Activated CD8-positive, alpha-beta T cell treated with anti-CD3 and anti-CD28 coated beads, Interleukin-2, amount 10 ng/mL, durations not matched to agents 7 days and 5 days (primary cell): ENCODE measurements around the gene NRARP. TPM values are rescaled to one million over a fixed set of nuclear protein-coding genes. Genes with fewer than 3 reads are reported as not detected.
A peak's percentile ranks its signal among the peaks of the same experiment; 100 is the strongest.

Experiments
- ATAC-seq: fragments of 150-1000 bp; cut with Tn5 transposase; one replicate; pipeline ENCODE4 v1.10.0; 2021; ENCODE audit warnings: moderate library complexity
- CTCF ChIA-PET: fragments of 350-600 bp; sonication (Branson Sonifier 250); formaldehyde crosslinking; loops from one replicate; lab custom pipeline; 2021; ENCODE audit warnings: antibody characterized with exemption; lab: Charles Lee
- POLR2A ChIA-PET: fragments of 350-600 bp; sonication (Branson Sonifier 250); formaldehyde crosslinking; loops from one replicate; lab custom pipeline; 2021; ENCODE audit warnings: antibody characterized with exemption; lab: Charles Lee
- DNase-seq: peaks from one replicate; pipeline ENCODE4 v3.0.0-alpha.2; 2020
- H3K27ac Mint-ChIP-seq: one replicate; pipeline ENCODE4 v1.8.0; 2021; ENCODE audit warnings: mild to moderate bottlenecking, mixed read lengths
- H3K27me3 Mint-ChIP-seq: one replicate; pipeline ENCODE4 v1.8.0; 2021; ENCODE audit warnings: low read depth, mixed read lengths
- H3K36me3 Mint-ChIP-seq: one replicate; pipeline ENCODE4 v1.8.0; 2021; ENCODE audit warnings: low read depth, mixed read lengths
- H3K4me1 Mint-ChIP-seq: one replicate; pipeline ENCODE4 v1.8.0; 2021; ENCODE audit warnings: low read depth, mixed read lengths
- H3K4me3 Mint-ChIP-seq: one replicate; pipeline ENCODE4 v1.8.0; 2021; ENCODE audit warnings: mild to moderate bottlenecking, mixed read lengths
- H3K9me3 Mint-ChIP-seq: one replicate; pipeline ENCODE4 v1.8.0; 2022; ENCODE audit warnings: mixed read lengths; ENCODE audit not compliant: insufficient read depth
- total RNA-seq, 2 experiments: library from RNA; stranded (reverse); gene quantifications; one replicate each; pipeline ENCODE4 v1.2.3, GENCODE V29; 2021

Gene NRARP
- total RNA-seq, 2 experiments from 2014 or later, result 1.4 to 1.5 TPM

DNA sequence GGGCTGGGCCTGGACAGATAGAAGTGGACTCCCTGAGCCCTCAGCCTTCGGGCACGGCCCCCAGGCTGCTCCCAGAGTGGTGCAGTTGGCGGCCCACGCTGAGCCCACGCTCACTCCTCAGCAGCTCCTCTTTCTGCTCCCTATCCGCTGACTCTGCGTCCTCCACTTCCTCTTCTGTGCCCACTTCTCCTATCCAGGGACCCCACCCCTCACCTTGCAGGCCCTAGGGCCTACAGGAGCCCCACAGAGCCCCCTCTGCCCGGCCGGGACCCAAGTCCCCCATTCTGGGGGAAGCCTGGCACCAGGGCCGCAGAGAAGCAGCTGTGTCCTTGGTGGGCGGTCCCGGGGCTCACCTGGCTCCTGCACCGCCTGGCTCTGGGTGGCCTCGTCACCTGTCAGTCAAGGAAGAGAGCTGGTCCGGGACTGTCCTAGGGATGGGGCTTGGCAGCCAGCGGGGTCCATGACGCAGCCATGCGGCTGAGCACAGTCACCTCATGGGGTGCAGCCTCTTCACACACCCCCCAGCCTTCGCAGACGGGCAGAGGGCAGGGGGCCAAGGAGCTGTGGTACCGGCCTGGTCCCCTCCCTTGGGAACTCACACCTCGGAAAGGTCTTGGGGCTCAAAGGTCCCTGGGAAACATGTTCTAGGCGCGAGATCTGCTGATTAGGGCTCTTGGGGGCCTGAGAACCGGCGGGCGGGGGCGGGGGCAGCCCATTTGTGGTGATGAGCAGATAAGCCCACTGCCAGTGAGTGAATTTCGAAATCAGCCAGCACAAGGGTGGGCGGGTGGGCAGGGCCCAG, 5.4 kb upstream of the NRARP start:
- Mint-ChIP-seq H3K27me3 (no peaks in the 10 kb centered on the region), H3K27ac (no peak overlapping the region), H3K9me3 (no peaks in the 10 kb centered on the region), H3K36me3 (no peaks in the 10 kb centered on the region), H3K4me1 (peaks cover 22% of the 10 kb centered on the region), H3K4me3 (no peak overlapping the region)
- POLR2A ChIA-PET, result interaction anchor here (1.0 kb wide), 1 partner anchor 9 kb away, joined by 3 read pairs; no protein-coding TSS in a partner anchor
- ATAC-seq (no peak), DNase-seq (no peak)
- CTCF ChIA-PET, result interaction anchor here (1.5 kb wide), 1 partner anchor 13 kb away, joined by 3 read pairs; no protein-coding TSS in a partner anchor

- DNase-seq, result no peak
- no peaks in the 10 kb centered on the region for H3K36me3 Mint-ChIP-seq
- no peaks in the 10 kb centered on the region for H3K27me3 Mint-ChIP-seq
- H3K4me3 Mint-ChIP-seq, result no peak overlapping the region
- no peak for ATAC-seq
- ChIA-PET POLR2A (no interaction called here), CTCF (interaction anchor here (1.5 kb wide), 2 partner anchors 14 to 20 kb away, joined by 3 read pairs; no protein-coding TSS in a partner anchor)
- H3K9me3 Mint-ChIP-seq, result no peaks in the 10 kb centered on the region
- no peak overlapping the region for H3K27ac Mint-ChIP-seq
- H3K4me1 Mint-ChIP-seq, result peaks cover 22% of the 10 kb centered on the region
Measured at GRCh38 chr9:137306850-137307254, 4.8 kb upstream of the NRARP start.

GRCh38 chr9:137306066-137306849, 4.2 kb upstream of the NRARP start:
- Mint-ChIP-seq H3K36me3 (no peaks in the 10 kb centered on the region), H3K27me3 (peaks cover 3% of the 10 kb centered on the region), H3K27ac (peak overlapping the region; percentile 81), H3K4me1 (peaks cover 25% of the 10 kb centered on the region), H3K4me3 (no peak overlapping the region), H3K9me3 (no peaks in the 10 kb centered on the region)
- ATAC-seq (no peak), DNase-seq (peak; percentile 37)
- ChIA-PET POLR2A (no interaction called here), CTCF (interaction anchor here (1.5 kb wide), 1 partner anchor 19 kb away, joined by 3 read pairs; no protein-coding TSS in a partner anchor)

GRCh38 chr9:137305798-137306065, 3.7 kb upstream of the NRARP start:
- POLR2A ChIA-PET, result no interaction called here

DNA sequence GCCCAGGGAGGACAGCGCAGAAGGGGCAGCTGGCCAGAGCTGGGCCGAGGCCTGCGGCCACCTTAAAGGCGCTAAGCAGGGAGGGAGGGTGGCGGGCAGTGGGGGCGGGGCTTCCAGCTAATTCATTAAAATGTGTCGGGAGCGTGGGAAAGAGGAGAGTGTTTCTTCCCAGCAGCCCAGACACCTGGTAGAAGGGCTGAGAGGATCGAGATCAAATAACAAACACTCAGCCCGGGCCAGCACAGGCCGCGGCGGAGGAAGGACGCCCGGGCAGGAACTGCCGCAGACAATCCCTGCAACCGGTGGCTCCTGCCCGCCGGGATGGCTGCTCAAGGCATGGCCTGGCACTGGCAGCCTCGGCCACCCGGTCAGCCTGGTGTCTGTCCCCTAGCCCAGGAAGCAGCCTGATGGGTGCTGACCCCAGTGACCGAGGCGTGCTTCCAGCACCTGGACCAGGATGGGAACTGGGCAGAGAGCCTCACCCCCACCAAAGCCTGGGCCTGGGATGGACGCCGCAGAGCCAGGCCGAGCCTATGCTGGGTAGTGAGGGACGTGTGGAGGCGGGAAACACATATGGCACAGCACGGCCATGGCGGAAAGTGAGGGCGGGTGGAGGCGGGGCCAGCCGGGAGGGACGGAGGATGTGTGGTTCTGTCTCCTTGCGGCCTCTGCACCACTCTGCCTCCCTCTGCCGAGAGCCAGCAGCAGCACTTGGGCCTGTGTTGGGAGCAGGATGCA, 3.2 kb upstream of the NRARP start:
- Mint-ChIP-seq H3K4me1 (peaks cover 28% of the 10 kb centered on the region), H3K27me3 (peaks cover 6% of the 10 kb centered on the region), H3K36me3 (no peaks in the 10 kb centered on the region), H3K27ac (peak overlapping the region; percentile 81), H3K9me3 (no peaks in the 10 kb centered on the region), H3K4me3 (no peak overlapping the region)
- ChIA-PET POLR2A (no interaction called here), CTCF (interaction anchor here (1.5 kb wide), 1 partner anchor 18 kb away, joined by 3 read pairs; no protein-coding TSS in a partner anchor)
- DNase-seq (peak; percentile 85), ATAC-seq (peak; percentile 59)

More at GRCh38 chr9:137305798-137306065, 3.7 kb upstream of the NRARP start:
- H3K4me3 Mint-ChIP-seq, result no peak overlapping the region
- peaks cover 26% of the 10 kb centered on the region for H3K4me1 Mint-ChIP-seq
- H3K9me3 Mint-ChIP-seq, result no peaks in the 10 kb centered on the region
- DNase-seq (no peak), ATAC-seq (no peak)
- peaks cover 4% of the 10 kb centered on the region for H3K27me3 Mint-ChIP-seq
- CTCF ChIA-PET, result interaction anchor here (1.5 kb wide), 1 partner anchor 19 kb away, joined by 3 read pairs; no protein-coding TSS in a partner anchor
- peak overlapping the region; percentile 81 for H3K27ac Mint-ChIP-seq
- H3K36me3 Mint-ChIP-seq, result no peaks in the 10 kb centered on the region

DNA sequence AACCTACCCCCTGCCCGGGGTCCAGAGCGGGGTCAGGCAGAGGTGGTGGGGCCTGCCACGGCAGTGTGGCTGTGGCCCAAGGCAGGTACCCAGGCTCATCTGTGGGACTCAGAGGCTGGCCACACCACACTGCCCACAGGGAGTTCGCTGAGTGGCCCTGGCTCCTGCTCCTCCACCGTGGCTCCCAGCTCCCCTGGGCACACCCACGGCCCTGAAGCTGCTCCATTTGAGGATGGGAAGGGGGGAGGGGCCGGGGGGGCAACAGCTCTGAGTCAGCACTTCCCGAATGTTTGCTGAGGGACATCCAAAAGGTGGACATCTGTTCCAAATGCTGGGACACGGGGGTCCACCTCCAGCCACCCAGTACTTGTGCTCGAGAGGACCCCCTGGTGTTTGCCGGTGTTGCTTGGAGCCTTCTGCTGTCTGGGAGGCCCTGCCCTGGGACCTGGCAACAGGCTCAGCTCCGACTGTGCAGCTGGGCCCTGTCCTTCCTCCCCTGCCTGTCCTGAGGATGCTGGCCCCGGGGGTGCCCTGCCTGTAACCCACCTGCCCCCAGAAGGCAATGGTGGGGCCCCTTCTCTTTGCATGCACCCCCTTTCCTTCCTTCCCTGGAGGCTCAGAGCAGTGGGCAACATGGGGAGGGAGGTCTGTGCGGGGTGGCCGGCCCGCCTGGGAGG, 2.5 kb upstream of the NRARP start:
- Mint-ChIP-seq H3K27me3 (peaks cover 11% of the 10 kb centered on the region), H3K4me1 (peaks cover 31% of the 10 kb centered on the region), H3K9me3 (no peaks in the 10 kb centered on the region), H3K36me3 (no peaks in the 10 kb centered on the region), H3K4me3 (no peak overlapping the region), H3K27ac (no peak overlapping the region)
- DNase-seq, result no peak
- ATAC-seq, result no peak
- POLR2A ChIA-PET, result interaction anchor here (0.6 kb wide), 1 partner anchor 170 kb away, joined by 4 read pairs; no protein-coding TSS in a partner anchor
- CTCF ChIA-PET, result no interaction called here

DNA sequence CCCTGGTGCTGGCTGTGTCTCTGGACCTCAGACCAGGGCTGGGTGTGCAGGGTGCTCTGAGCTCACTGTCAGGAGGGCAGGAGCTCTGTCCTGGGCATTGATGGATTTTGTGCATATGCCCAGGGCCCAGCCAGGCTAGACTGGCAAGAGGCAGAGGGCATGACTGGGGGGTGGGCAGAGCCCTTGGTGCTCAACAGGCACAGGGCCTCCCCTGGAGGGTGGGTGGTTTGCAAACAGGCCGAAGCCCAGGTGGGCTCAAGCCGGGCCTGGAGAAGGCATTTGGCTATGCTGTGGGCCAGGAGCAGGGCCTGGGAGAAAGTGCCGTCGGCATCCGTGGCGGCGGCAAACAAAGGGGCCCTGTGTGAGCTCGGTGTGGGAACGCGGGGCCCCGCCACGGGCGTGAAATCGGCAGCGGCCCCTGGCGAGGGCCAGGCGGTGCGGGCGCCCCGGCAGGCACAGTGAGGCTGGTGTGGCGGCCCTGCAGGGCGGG, 1.9 kb upstream of the NRARP start:
- ChIA-PET CTCF (no interaction called here), POLR2A (interaction anchor here (0.6 kb wide), 1 partner anchor 169 kb away, joined by 4 read pairs; no protein-coding TSS in a partner anchor)
- Mint-ChIP-seq H3K4me3 (no peak overlapping the region), H3K27me3 (peaks cover 14% of the 10 kb centered on the region), H3K9me3 (no peaks in the 10 kb centered on the region), H3K4me1 (peaks cover 31% of the 10 kb centered on the region), H3K27ac (no peak overlapping the region), H3K36me3 (no peaks in the 10 kb centered on the region)
- DNase-seq, result no peak
- ATAC-seq, result no peak

- H3K4me1 Mint-ChIP-seq, result peaks cover 31% of the 10 kb centered on the region
- ChIA-PET CTCF (interaction anchor here (2.2 kb wide), 1 partner anchor 119 kb away, joined by 12 read pairs; the partner anchor contains the start of genes EXD3 and NOXA1), POLR2A (interaction anchor here (1.1 to 1.6 kb wide), 3 partner anchors 10 to 144 kb away, joined by 3 to 8 read pairs (median 3); no protein-coding TSS in a partner anchor)
- peak overlapping the region; percentile 15 for H3K4me3 Mint-ChIP-seq
- DNase-seq (no peak), ATAC-seq (no peak)
- no peaks in the 10 kb centered on the region for H3K36me3 Mint-ChIP-seq
- H3K9me3 Mint-ChIP-seq, result no peaks in the 10 kb centered on the region
- H3K27me3 Mint-ChIP-seq, result peaks cover 19% of the 10 kb centered on the region
- H3K27ac Mint-ChIP-seq, result no peak overlapping the region
Measured at GRCh38 chr9:137303151-137303892, 1.3 kb upstream of the NRARP start.

GRCh38 chr9:137302449-137303150, 529 bp upstream of the NRARP start:
- H3K4me3 Mint-ChIP-seq, result no peak overlapping the region
- H3K36me3 Mint-ChIP-seq, result no peaks in the 10 kb centered on the region

More at GRCh38 chr9:137302449-137303150, 529 bp upstream of the NRARP start:
- ATAC-seq (no peak), DNase-seq (no peak)
- peaks cover 31% of the 10 kb centered on the region for H3K4me1 Mint-ChIP-seq
- H3K9me3 Mint-ChIP-seq, result no peaks in the 10 kb centered on the region
- no peak overlapping the region for H3K27ac Mint-ChIP-seq
- peaks cover 23% of the 10 kb centered on the region for H3K27me3 Mint-ChIP-seq
- POLR2A ChIA-PET, result interaction anchor here (1.1 to 1.6 kb wide), 4 partner anchors 10 to 145 kb away, joined by 3 to 8 read pairs (median 6); no protein-coding TSS in a partner anchor
- CTCF ChIA-PET, result interaction anchor here (0.9 to 2.2 kb wide), 9 partner anchors 10 to 120 kb away, joined by 3 to 12 read pairs (median 4); partner anchors contain the start of genes EXD3 and NOXA1
